Breast epithelium (tissue), 4 donors: ENCODE measurements around the gene KPNB1. TPM values are rescaled to one million over a fixed set of nuclear protein-coding genes. Genes with fewer than 3 reads are reported as not detected.

Experiments used
- DNase-seq, 2 donors: peaks; one replicate each; pipeline ENCODE4 v3.0.0-alpha.2; 2019; ENCODE audit warnings: low spot score in 2 of 2
- H3K27ac ChIP-seq, 2 donors: fragments of 200-600 bp; sonication (generic) in 1 of 2; one replicate each; pipeline ENCODE4 v1.5.1; 2016 to 2019; ENCODE audit warnings: mild to moderate bottlenecking in 1 of 2
- H3K27me3 ChIP-seq, 2 donors: fragments of 200-600 bp; sonication (generic) in 1 of 2; one replicate each; pipeline versions ENCODE4 v1.5.1 to v1.6.0; 2017 to 2019; ENCODE audit warnings: control low read depth in 1 of 2, mild to moderate bottlenecking in 1 of 2
- H3K36me3 ChIP-seq: fragments of 200-600 bp; one replicate; pipeline ENCODE4 v1.5.1; 2019
- H3K4me1 ChIP-seq, 2 donors: fragments of 200-600 bp; sonication (generic); one replicate each; pipeline ENCODE4 v1.5.1; 2016 to 2019; ENCODE audit warnings: control low read depth in 1 of 2
- H3K4me3 ChIP-seq, 3 donors: fragments of 200-600 bp; sonication (generic); 1 replicate in 2 of 3; 2 replicates in 1 of 3; pipeline ENCODE4 v1.5.1; 2016 to 2019; ENCODE audit warnings: mild to moderate bottlenecking in 3 of 3, moderate library complexity in 2 of 3
- H3K9me3 ChIP-seq, 2 donors: fragments of 200-600 bp; sonication (generic) in 1 of 2; one replicate each; pipeline ENCODE4 v1.5.1; 2016 to 2019; ENCODE audit warnings: control low read depth in 1 of 2
- CTCF ChIP-seq, 3 donors: fragments of 450-650 bp; IDR thresholded peaks; one replicate each; pipeline ENCODE4 v1.5.1; 2016 to 2017; ENCODE audit warnings: antibody characterized with exemption in 3 of 3, mild to moderate bottlenecking in 3 of 3, moderate library complexity in 3 of 3
- POLR2A ChIP-seq: fragments of 450-650 bp; IDR thresholded peaks from one replicate; pipeline ENCODE4 v1.6.1; 2016; ENCODE audit warnings: antibody characterized with exemption, mild to moderate bottlenecking, moderate library complexity
- POLR2AphosphoS5 ChIP-seq, 3 donors: sonication (generic); formaldehyde crosslinking; IDR thresholded peaks; one replicate each; pipeline ENCODE4 v1.6.1; 2017; ENCODE audit warnings: antibody characterized with exemption in 3 of 3
- intact Hi-C: fragments of 100-400 bp; cut with DNase I; formaldehyde crosslinking; loops from one replicate; pipeline ENCODE4 v1.15.1; 2023; ENCODE audit warnings: low total_unique reads
- total RNA-seq, 3 donors: library from RNA; depleted of rRNA; stranded (reverse); fragments of >200 nt; gene quantifications; one replicate each; pipeline ENCODE4 v1.1.0, GENCODE V29; 2016

KPNB1 gene
- total RNA-seq, 3 donors from 2014 or later: 148 to 238 (median 189) TPM

DNA sequence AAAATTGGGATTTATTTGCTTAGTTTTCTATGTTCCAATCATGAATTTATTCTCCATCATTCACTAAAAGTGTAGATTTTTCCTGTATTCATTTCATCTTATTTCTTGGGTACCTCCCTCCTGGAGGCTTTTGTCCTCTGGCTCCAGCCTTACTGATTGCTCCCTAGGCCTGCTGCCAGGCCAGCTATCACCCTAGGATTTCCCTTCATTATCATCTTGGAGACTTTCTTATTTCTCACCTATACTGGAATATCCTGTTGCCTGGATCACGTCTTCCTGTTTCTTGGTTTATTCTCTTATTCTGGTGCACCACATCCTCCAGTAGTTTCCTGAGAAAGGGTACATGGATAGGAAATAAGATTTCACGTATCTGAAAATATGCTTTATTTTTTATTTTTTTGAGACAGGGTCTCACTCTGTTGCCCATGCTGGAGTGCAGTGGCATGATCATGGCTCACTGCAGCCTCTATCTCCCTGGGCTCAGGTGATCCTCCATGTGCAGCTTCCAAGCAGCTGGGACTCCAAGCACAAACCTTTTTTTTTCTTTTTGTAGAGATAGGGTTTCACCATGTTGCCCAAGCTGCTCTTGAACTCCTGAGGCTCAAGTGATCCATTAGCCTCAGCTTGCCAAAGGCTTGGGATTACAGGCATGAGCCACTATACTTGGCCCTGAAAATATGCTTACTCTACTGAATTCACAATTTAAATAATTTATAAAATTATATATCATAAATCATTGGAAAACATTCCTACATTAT is 13.3 kb upstream of the KPNB1 start:
- Histone ChIP-seq H3K27ac (no peak overlapping the region), H3K9me3 (no peaks in the 10 kb centered on the region), H3K27me3 (no peaks in the 10 kb centered on the region), H3K36me3 (no peaks in the 10 kb centered on the region), H3K4me1 (no peaks in the 10 kb centered on the region), H3K4me3 (no peak overlapping the region)
- DNase-seq: no peak
- TF ChIP-seq POLR2AphosphoS5 (IDR thresholded peaks at IDR 0.05) (no peak), POLR2A (no peak), CTCF (IDR thresholded peaks at IDR 0.05) (no peak)
- intact Hi-C loops: no loop called here

DNA sequence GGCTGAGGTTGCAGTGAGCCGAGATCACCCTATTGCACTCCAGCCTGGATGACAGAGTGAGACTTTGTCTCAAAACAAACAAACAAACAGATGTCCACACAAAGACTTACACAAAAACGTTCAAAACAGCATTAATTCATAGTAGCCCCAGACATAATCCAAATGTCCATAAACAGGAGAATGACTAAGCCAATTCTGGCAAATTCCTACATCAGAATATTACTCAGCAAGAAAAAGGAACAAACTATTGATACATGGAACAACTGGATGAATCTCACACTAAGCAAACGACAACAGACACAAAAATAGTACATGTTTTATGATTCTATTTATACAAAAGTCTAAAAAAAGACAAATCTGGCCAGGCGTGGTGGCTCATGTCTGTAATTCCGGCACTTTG is 10.8 kb upstream of the KPNB1 start:
- no peak for TF ChIP-seq CTCF (IDR thresholded peaks at IDR 0.05)
- no peak for TF ChIP-seq POLR2AphosphoS5 (IDR thresholded peaks at IDR 0.05)
- TF ChIP-seq POLR2A: no peak
- no peak for DNase-seq
- no peak overlapping the region for H3K27ac ChIP-seq
- H3K27me3 ChIP-seq: no peaks in the 10 kb centered on the region
- H3K4me1 ChIP-seq: no peaks in the 10 kb centered on the region
- H3K4me3 ChIP-seq: no peak overlapping the region
- no peaks in the 10 kb centered on the region for H3K36me3 ChIP-seq
- intact Hi-C loops: no loop called here
- H3K9me3 ChIP-seq: no peaks in the 10 kb centered on the region

DNA sequence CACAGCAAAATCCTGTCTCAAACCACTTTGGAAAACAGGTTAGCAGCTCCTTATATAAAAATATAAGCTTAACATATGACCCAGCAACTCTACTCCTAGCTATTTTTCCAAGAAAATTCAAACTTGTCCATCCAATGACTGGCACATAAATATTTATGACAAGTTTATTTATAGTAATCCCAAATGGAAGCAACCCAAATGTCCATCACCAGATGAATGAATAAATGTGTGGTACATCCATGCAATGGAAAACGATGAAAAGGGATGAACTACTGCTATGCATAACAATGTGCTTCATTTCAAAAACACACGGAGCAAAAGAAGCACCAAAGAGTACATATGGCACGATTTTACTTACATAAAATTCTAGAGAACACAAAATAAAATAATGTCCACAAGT is 9.6 kb upstream of the KPNB1 start:
- H3K4me3 ChIP-seq: no peak overlapping the region
- H3K36me3 ChIP-seq: no peaks in the 10 kb centered on the region
- H3K27ac ChIP-seq: no peak overlapping the region
- TF ChIP-seq CTCF (IDR thresholded peaks at IDR 0.05) (no peak), POLR2AphosphoS5 (IDR thresholded peaks at IDR 0.05) (no peak), POLR2A (no peak)
- no peak for DNase-seq
- no peaks in the 10 kb centered on the region for H3K27me3 ChIP-seq
- intact Hi-C loops: no loop called here
- H3K9me3 ChIP-seq: no peaks in the 10 kb centered on the region
- no peaks in the 10 kb centered on the region for H3K4me1 ChIP-seq

DNA sequence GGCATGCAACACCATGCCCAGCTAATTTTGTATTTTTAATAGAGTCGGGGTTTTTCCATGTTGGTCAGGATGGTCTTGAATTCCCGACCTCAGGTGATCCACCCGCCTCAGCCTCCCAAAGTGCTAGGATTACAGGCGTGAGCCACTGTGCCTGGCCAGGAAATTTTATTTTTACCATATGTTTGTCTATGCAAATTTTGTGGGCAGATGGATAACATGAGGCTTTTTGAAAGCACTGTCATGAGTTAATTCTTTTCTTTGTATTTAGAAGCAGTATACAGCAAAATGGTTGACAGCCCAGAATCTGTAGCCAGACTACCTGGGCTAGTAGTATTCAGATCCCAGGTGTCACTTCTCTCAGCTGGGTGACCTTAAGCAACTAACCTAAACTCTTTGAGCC is 8.5 kb upstream of the KPNB1 start:
- DNase-seq: no peak
- no peaks in the 10 kb centered on the region for H3K4me1 ChIP-seq

More for the DNA sequence above, 8.5 kb upstream of the KPNB1 start:
- Histone ChIP-seq H3K27ac (no peak overlapping the region), H3K36me3 (no peaks in the 10 kb centered on the region), H3K9me3 (no peaks in the 10 kb centered on the region), H3K27me3 (no peaks in the 10 kb centered on the region), H3K4me3 (no peak overlapping the region)
- TF ChIP-seq POLR2AphosphoS5 (IDR thresholded peaks at IDR 0.05) (no peak), CTCF (IDR thresholded peaks at IDR 0.05) (no peak), POLR2A (no peak)
- intact Hi-C loops: no loop called here
